ENCODE measurements around the gene GP1BB. TPM values are rescaled to one million over a fixed set of nuclear protein-coding genes. Genes with fewer than 3 reads are reported as not detected.

GP1BB gene
- total RNA-seq, 1 donor from 2014 or later: 34.1 TPM

- no peak for DNase-seq (ENCODE audit: extremely low spot score, unreplicated experiment)
- H3K9me3 Mint-ChIP-seq (ENCODE audit: unreplicated experiment): no peaks in the 10 kb centered on the region
- H3K4me3 Mint-ChIP-seq (ENCODE audit: unreplicated experiment): no peak overlapping the region
- H3K27ac Mint-ChIP-seq (ENCODE audit: unreplicated experiment): no peak overlapping the region
- peaks cover 13% of the 10 kb centered on the region for H3K27me3 Mint-ChIP-seq (ENCODE audit: unreplicated experiment)
- no peak for TF ChIP-seq CTCF (IDR thresholded peaks at IDR 0.05)
- peaks cover 33% of the 10 kb centered on the region for H3K4me1 Mint-ChIP-seq (ENCODE audit: unreplicated experiment)
- no peaks in the 10 kb centered on the region for H3K36me3 Mint-ChIP-seq (ENCODE audit: unreplicated experiment)
These were observed 34.9 kb downstream of the GP1BB start for GRCh38 chr22:19757985-19758895.

- no peak overlapping the region for H3K4me3 Mint-ChIP-seq (ENCODE audit: unreplicated experiment)
- no peak overlapping the region for H3K27ac Mint-ChIP-seq (ENCODE audit: unreplicated experiment)
- no peaks in the 10 kb centered on the region for H3K36me3 Mint-ChIP-seq (ENCODE audit: unreplicated experiment)
- TF ChIP-seq CTCF (IDR thresholded peaks at IDR 0.05): no peak
- peaks cover 13% of the 10 kb centered on the region for H3K27me3 Mint-ChIP-seq (ENCODE audit: unreplicated experiment)
- DNase-seq (ENCODE audit: extremely low spot score, unreplicated experiment): no peak
- peaks cover 31% of the 10 kb centered on the region for H3K4me1 Mint-ChIP-seq (ENCODE audit: unreplicated experiment)
- no peaks in the 10 kb centered on the region for H3K9me3 Mint-ChIP-seq (ENCODE audit: unreplicated experiment)
These were observed 35.6 kb downstream of the GP1BB start for GRCh38 chr22:19758896-19759426.

GRCh38 chr22:19759427-19760057, 36.2 kb downstream of the GP1BB start:
- H3K9me3 Mint-ChIP-seq (ENCODE audit: unreplicated experiment): no peaks in the 10 kb centered on the region
- no peak for TF ChIP-seq CTCF (IDR thresholded peaks at IDR 0.05)
- peak overlapping the region; percentile 88 for H3K4me3 Mint-ChIP-seq (ENCODE audit: unreplicated experiment)
- H3K27ac Mint-ChIP-seq (ENCODE audit: unreplicated experiment): peak overlapping the region; percentile 89
- peaks cover 25% of the 10 kb centered on the region for H3K4me1 Mint-ChIP-seq (ENCODE audit: unreplicated experiment)
- no peaks in the 10 kb centered on the region for H3K36me3 Mint-ChIP-seq (ENCODE audit: unreplicated experiment)
- H3K27me3 Mint-ChIP-seq (ENCODE audit: unreplicated experiment): peaks cover 13% of the 10 kb centered on the region
- DNase-seq (ENCODE audit: extremely low spot score, unreplicated experiment): no peak

GRCh38 chr22:19760058-19760950, 37.0 kb downstream of the GP1BB start, which contains the start of gene TBX1:
TBX1 (plus strand) TSS chr22:19760778; CDS start chr22:19760844, 66 bp downstream.
- peaks cover 11% of the 10 kb centered on the region for H3K27me3 Mint-ChIP-seq (ENCODE audit: unreplicated experiment)
- no peak for DNase-seq (ENCODE audit: extremely low spot score, unreplicated experiment)
- H3K9me3 Mint-ChIP-seq (ENCODE audit: unreplicated experiment): no peaks in the 10 kb centered on the region
- H3K27ac Mint-ChIP-seq (ENCODE audit: unreplicated experiment): peak within 1 kb of the TSS; percentile 89
- H3K36me3 Mint-ChIP-seq (ENCODE audit: unreplicated experiment): peaks cover 3% of the 10 kb centered on the region
- H3K4me1 Mint-ChIP-seq (ENCODE audit: unreplicated experiment): peaks cover 27% of the 10 kb centered on the region
- H3K4me3 Mint-ChIP-seq (ENCODE audit: unreplicated experiment): peak within 1 kb of the TSS; percentile 88
- no peak for TF ChIP-seq CTCF (IDR thresholded peaks at IDR 0.05)
